Stimulated activated CD8-positive, alpha-beta memory T cell treated with anti-CD3 and anti-CD28 coated beads, Interleukin-7, amount 100 ng/mL, for 48 hours (primary cell): ENCODE results near the gene PAQR7.

Experiments used
- DNase-seq, 2 donors: peaks; one replicate each; pipeline ENCODE4 v3.0.0-alpha.2; 2020; ENCODE audit warnings: low read depth in 1 of 2; ENCODE audit errors: extremely low read depth in 1 of 2

Gene PAQR7

GRCh38 chr1:25874635-25875153, 814 bp downstream of the PAQR7 start:
- DNase-seq: no peak

- no peak for DNase-seq
These were observed 1.3 kb downstream of the PAQR7 start for GRCh38 chr1:25874209-25874608.

GRCh38 chr1:25873120-25873519, 2.4 kb downstream of the PAQR7 start:
- DNase-seq: no peak

GRCh38 chr1:25872713-25873112, 2.8 kb downstream of the PAQR7 start:
- no peak for DNase-seq

- DNase-seq: no peak
These were observed 3.6 kb downstream of the PAQR7 start for GRCh38 chr1:25871704-25872494.

GRCh38 chr1:25871086-25871703, 4.3 kb downstream of the PAQR7 start:
- DNase-seq: no peak

- no peak for DNase-seq
These were observed 4.9 kb downstream of the PAQR7 start for GRCh38 chr1:25870614-25871013.

GRCh38 chr1:25869909-25870606, 5.5 kb downstream of the PAQR7 start:
- no peak for DNase-seq

- DNase-seq: no peak
These were observed 8.1 kb downstream of the PAQR7 start for GRCh38 chr1:25867210-25867991.

GRCh38 chr1:25866288-25866687, 9.2 kb downstream of the PAQR7 start:
- no peak for DNase-seq

- no peak for DNase-seq
These were observed 11.1 kb downstream of the PAQR7 start for GRCh38 chr1:25864434-25864833.

- no peak for DNase-seq
These were observed 11.8 kb downstream of the PAQR7 start for GRCh38 chr1:25863486-25864262.

GRCh38 chr1:25862785-25863485, 12.6 kb downstream of the PAQR7 start:
- DNase-seq: no peak

GRCh38 chr1:25861316-25862286, 13.9 kb downstream of the PAQR7 start:
- DNase-seq: no peak

- DNase-seq: peak; percentile 81 to 82
These were observed 16.4 kb downstream of the PAQR7 start, which contains the start of gene AUNIP for GRCh38 chr1:25858906-25859789. AUNIP (minus strand) TSS chr1:25859457; CDS start chr1:25859357, 100 bp downstream.

GRCh38 chr1:25858494-25858893, 17.0 kb downstream of the PAQR7 start:
- no peak for DNase-seq

- no peak for DNase-seq
These were observed 18.7 kb downstream of the PAQR7 start for GRCh38 chr1:25856856-25857255.
